Measurements from ENCODE around the gene SERAC1. TPM values are rescaled to one million over a fixed set of nuclear protein-coding genes. Genes with fewer than 3 reads are reported as not detected.

SERAC1 gene
- total RNA-seq, 1 donor from 2014 or later: 9.3 TPM

DNA sequence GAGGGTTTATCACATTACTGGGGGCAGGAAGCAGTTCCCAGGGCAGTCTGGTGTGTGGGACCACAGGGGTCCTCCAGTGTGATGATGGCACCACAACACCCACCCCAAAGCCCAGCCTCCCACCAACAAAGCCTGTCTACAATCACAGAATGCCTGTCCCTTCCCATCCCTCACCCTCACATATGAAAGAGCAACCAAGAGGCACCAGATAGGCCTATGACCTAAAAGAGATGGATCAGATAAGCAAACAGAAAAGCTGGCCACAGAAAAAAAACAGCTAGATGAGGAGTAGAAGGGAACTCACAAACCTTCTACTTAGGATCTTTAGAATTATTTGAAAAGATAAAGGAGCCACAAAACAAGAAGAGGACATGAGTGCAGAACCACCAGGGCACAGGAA lies 54.3 kb downstream of the SERAC1 start:
- no peak for TF ChIP-seq EZH2 (IDR thresholded peaks at IDR 0.05; ENCODE audit: insufficient read depth, low read length)
- TF ChIP-seq, protein P1, sequence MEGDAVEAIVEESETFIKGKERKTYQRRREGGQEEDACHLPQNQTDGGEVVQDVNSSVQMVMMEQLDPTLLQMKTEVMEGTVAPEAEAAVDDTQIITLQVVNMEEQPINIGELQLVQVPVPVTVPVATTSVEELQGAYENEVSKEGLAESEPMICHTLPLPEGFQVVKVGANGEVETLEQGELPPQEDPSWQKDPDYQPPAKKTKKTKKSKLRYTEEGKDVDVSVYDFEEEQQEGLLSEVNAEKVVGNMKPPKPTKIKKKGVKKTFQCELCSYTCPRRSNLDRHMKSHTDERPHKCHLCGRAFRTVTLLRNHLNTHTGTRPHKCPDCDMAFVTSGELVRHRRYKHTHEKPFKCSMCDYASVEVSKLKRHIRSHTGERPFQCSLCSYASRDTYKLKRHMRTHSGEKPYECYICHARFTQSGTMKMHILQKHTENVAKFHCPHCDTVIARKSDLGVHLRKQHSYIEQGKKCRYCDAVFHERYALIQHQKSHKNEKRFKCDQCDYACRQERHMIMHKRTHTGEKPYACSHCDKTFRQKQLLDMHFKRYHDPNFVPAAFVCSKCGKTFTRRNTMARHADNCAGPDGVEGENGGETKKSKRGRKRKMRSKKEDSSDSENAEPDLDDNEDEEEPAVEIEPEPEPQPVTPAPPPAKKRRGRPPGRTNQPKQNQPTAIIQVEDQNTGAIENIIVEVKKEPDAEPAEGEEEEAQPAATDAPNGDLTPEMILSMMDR (IDR thresholded peaks at IDR 0.05; ENCODE audit: insufficient read depth, low read depth, low read length): no peak
- DNase-seq (ENCODE audit: low read depth) (no peak), FAIRE-seq (no peak)
- H2AFZ ChIP-seq (ENCODE audit: low read depth, low read length): no peak overlapping the region
- H3K27me3 ChIP-seq (ENCODE audit: insufficient read depth, low read length): no peaks in the 10 kb centered on the region
- no peak overlapping the region for H3K4me3 ChIP-seq (ENCODE audit: insufficient read depth, low read depth, low read length)
- no peaks in the 10 kb centered on the region for H3K79me2 ChIP-seq (ENCODE audit: insufficient read depth, low read length)
- no peak overlapping the region for H3K27ac ChIP-seq (ENCODE audit: low read depth, low read length)
- no peaks in the 10 kb centered on the region for H3K4me1 Mint-ChIP-seq (ENCODE audit: low read depth, unreplicated experiment)
- H3K27ac Mint-ChIP-seq (ENCODE audit: unreplicated experiment): no peak overlapping the region
- no peak overlapping the region for H3K4me3 Mint-ChIP-seq (ENCODE audit: unreplicated experiment)
- no peaks in the 10 kb centered on the region for H3K4me1 ChIP-seq (ENCODE audit: insufficient read depth, low read length)
- H3K36me3 Mint-ChIP-seq (ENCODE audit: low read depth, unreplicated experiment): peaks cover 23% of the 10 kb centered on the region
- no peaks in the 10 kb centered on the region for H3K9me3 ChIP-seq (ENCODE audit: insufficient read depth, low read depth, low read length)
- H3K4me2 ChIP-seq (ENCODE audit: low read length): no peak overlapping the region
- H3K27me3 Mint-ChIP-seq (ENCODE audit: low read depth, unreplicated experiment): no peaks in the 10 kb centered on the region
- peaks cover 5% of the 10 kb centered on the region for H3K36me3 ChIP-seq (ENCODE audit: insufficient read depth, low read length)
- H3K9ac ChIP-seq (ENCODE audit: low read length): no peak overlapping the region
- no peaks in the 10 kb centered on the region for H3K9me3 Mint-ChIP-seq (ENCODE audit: unreplicated experiment)
- H4K20me1 ChIP-seq (ENCODE audit: insufficient read depth, low read length): no peaks in the 10 kb centered on the region

DNA sequence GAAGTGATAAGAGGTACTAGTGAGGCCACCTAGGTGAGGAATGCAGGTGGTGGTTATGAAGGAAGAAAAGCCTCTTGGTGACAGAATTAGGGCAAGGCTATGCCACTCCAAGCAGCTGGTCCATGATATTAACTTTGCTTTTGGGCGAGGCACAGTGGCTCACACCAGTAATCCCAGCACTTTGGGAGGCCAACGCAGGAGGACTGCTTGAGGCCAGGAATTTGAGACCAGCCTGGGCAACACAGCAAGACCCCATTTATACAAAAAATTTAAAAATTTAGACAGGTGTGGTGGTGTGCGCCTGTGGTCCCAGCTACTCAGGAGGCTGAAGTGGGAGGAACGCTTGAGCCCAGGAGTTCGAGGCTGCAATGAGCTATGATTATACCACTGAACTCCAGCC lies 56.1 kb downstream of the SERAC1 start:
- H3K79me2 ChIP-seq (ENCODE audit: insufficient read depth, low read length): no peaks in the 10 kb centered on the region

DNA sequence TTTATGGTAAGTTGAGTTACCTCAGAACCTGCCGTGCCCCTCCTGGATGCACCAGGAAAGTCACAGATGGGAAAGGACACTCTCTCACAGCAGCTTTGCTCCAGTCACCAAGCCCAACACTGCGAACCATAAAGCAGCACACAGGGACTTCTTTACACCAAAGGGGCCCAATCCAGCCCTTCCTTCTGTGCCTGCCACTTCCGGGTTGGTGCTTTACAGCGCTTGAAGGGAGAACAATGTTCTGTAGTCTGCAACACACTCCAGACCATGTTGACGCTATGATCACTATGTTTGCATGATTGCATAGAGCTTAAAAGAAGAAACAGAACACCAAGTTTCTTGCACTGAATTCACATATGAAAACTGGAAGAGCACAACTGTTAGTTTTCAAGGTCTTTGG lies 57.1 kb downstream of the SERAC1 start:
- Histone ChIP-seq H3K27me3 (ENCODE audit: insufficient read depth, low read length) (no peaks in the 10 kb centered on the region), H3K9me3 (ENCODE audit: insufficient read depth, low read depth, low read length) (no peaks in the 10 kb centered on the region), H4K20me1 (ENCODE audit: insufficient read depth, low read length) (no peaks in the 10 kb centered on the region), H3K4me3 (ENCODE audit: insufficient read depth, low read depth, low read length) (no peak overlapping the region), H3K79me2 (ENCODE audit: insufficient read depth, low read length) (no peaks in the 10 kb centered on the region), H3K36me3 (ENCODE audit: insufficient read depth, low read length) (peaks cover 5% of the 10 kb centered on the region), H3K4me2 (ENCODE audit: low read length) (no peak overlapping the region), H3K4me1 (ENCODE audit: insufficient read depth, low read length) (no peaks in the 10 kb centered on the region), H3K27ac (ENCODE audit: low read depth, low read length) (no peak overlapping the region), H3K9ac (ENCODE audit: low read length) (no peak overlapping the region), H2AFZ (ENCODE audit: low read depth, low read length) (no peak overlapping the region)
- Mint-ChIP-seq H3K4me3 (ENCODE audit: unreplicated experiment) (no peak overlapping the region), H3K9me3 (ENCODE audit: unreplicated experiment) (no peaks in the 10 kb centered on the region), H3K36me3 (ENCODE audit: low read depth, unreplicated experiment) (peaks cover 22% of the 10 kb centered on the region), H3K27me3 (ENCODE audit: low read depth, unreplicated experiment) (no peaks in the 10 kb centered on the region), H3K4me1 (ENCODE audit: low read depth, unreplicated experiment) (no peaks in the 10 kb centered on the region), H3K27ac (ENCODE audit: unreplicated experiment) (no peak overlapping the region)
- no peak for DNase-seq (ENCODE audit: low read depth)
- no peak for FAIRE-seq
- TF ChIP-seq EZH2 (IDR thresholded peaks at IDR 0.05; ENCODE audit: insufficient read depth, low read length): no peak
- TF ChIP-seq, protein P1 (IDR thresholded peaks at IDR 0.05; ENCODE audit: insufficient read depth, low read depth, low read length): no peak

More for the DNA sequence above, 56.1 kb downstream of the SERAC1 start:
- no peaks in the 10 kb centered on the region for H3K4me1 Mint-ChIP-seq (ENCODE audit: low read depth, unreplicated experiment)
- no peak overlapping the region for H3K4me3 Mint-ChIP-seq (ENCODE audit: unreplicated experiment)
- no peaks in the 10 kb centered on the region for H3K27me3 Mint-ChIP-seq (ENCODE audit: low read depth, unreplicated experiment)
- Histone ChIP-seq H2AFZ (ENCODE audit: low read depth, low read length) (no peak overlapping the region), H4K20me1 (ENCODE audit: insufficient read depth, low read length) (no peaks in the 10 kb centered on the region), H3K9me3 (ENCODE audit: insufficient read depth, low read depth, low read length) (no peaks in the 10 kb centered on the region), H3K4me3 (ENCODE audit: insufficient read depth, low read depth, low read length) (no peak overlapping the region), H3K4me2 (ENCODE audit: low read length) (no peak overlapping the region), H3K27me3 (ENCODE audit: insufficient read depth, low read length) (no peaks in the 10 kb centered on the region), H3K36me3 (ENCODE audit: insufficient read depth, low read length) (peaks cover 5% of the 10 kb centered on the region), H3K27ac (ENCODE audit: low read depth, low read length) (no peak overlapping the region), H3K4me1 (ENCODE audit: insufficient read depth, low read length) (no peaks in the 10 kb centered on the region), H3K9ac (ENCODE audit: low read length) (no peak overlapping the region)
- DNase-seq (ENCODE audit: low read depth) (no peak), FAIRE-seq (no peak)
- TF ChIP-seq EZH2 (IDR thresholded peaks at IDR 0.05; ENCODE audit: insufficient read depth, low read length): no peak
- TF ChIP-seq, protein P1 (IDR thresholded peaks at IDR 0.05; ENCODE audit: insufficient read depth, low read depth, low read length): no peak
- no peak overlapping the region for H3K27ac Mint-ChIP-seq (ENCODE audit: unreplicated experiment)
- H3K9me3 Mint-ChIP-seq (ENCODE audit: unreplicated experiment): no peaks in the 10 kb centered on the region
- H3K36me3 Mint-ChIP-seq (ENCODE audit: low read depth, unreplicated experiment): peaks cover 24% of the 10 kb centered on the region

Measured in astrocyte (in vitro differentiated cells and primary cell).